ENCODE results near the gene MINDY3.

Gene MINDY3

GRCh38 chr10:15804109-15804508 is 56.2 kb downstream of the MINDY3 start:
- no peak for DNase-seq

GRCh38 chr10:15802375-15802949 is 57.8 kb downstream of the MINDY3 start:
- DNase-seq = no peak

- no peak for DNase-seq
Measured at GRCh38 chr10:15801641-15802040, 58.7 kb downstream of the MINDY3 start.

- no peak for DNase-seq
Measured at GRCh38 chr10:15801147-15801546, 59.2 kb downstream of the MINDY3 start.

- no peak for DNase-seq
Measured at GRCh38 chr10:15797346-15797745, 63.0 kb downstream of the MINDY3 start.

- DNase-seq = no peak
Measured at GRCh38 chr10:15796762-15797161, 63.5 kb downstream of the MINDY3 start.

GRCh38 chr10:15796098-15796759 is 64.1 kb downstream of the MINDY3 start:
- DNase-seq = no peak

- no peak for DNase-seq
Measured at GRCh38 chr10:15795036-15795792, 65.1 kb downstream of the MINDY3 start.

- DNase-seq = no peak
Measured at GRCh38 chr10:15794569-15794968, 65.7 kb downstream of the MINDY3 start.

GRCh38 chr10:15793664-15794063 is 66.6 kb downstream of the MINDY3 start:
- no peak for DNase-seq

GRCh38 chr10:15792777-15793176 is 67.5 kb downstream of the MINDY3 start:
- no peak for DNase-seq

- DNase-seq = no peak
Measured at GRCh38 chr10:15791816-15792524, 68.3 kb downstream of the MINDY3 start.

GRCh38 chr10:15789793-15790525 is 70.3 kb downstream of the MINDY3 start:
- DNase-seq = no peak

GRCh38 chr10:15787426-15787825 is 72.9 kb downstream of the MINDY3 start:
- DNase-seq = no peak

- no peak for DNase-seq
Measured at GRCh38 chr10:15784662-15785300, 75.5 kb downstream of the MINDY3 start.

- DNase-seq = no peak
Measured at GRCh38 chr10:15783941-15784636, 76.2 kb downstream of the MINDY3 start.

- no peak for DNase-seq
Measured at GRCh38 chr10:15782851-15783250, 77.5 kb downstream of the MINDY3 start.

- no peak for DNase-seq
Measured at GRCh38 chr10:15781381-15781960, 78.8 kb downstream of the MINDY3 start.

- no peak for DNase-seq
Measured at GRCh38 chr10:15780353-15781135, 79.8 kb downstream of the MINDY3 start.

- DNase-seq = no peak
Measured at GRCh38 chr10:15775513-15775912, 84.8 kb downstream of the MINDY3 start.

Measured in CD4-positive, alpha-beta T cell treated with Interleukin-6 for 4 hours (primary cell).